ENCODE data around the gene KLF7. TPM values are rescaled to one million over a fixed set of nuclear protein-coding genes. Genes with fewer than 3 reads are reported as not detected.

KLF7 gene
- total RNA-seq, 1 experiment from 2014 or later = 32.2 TPM

DNA sequence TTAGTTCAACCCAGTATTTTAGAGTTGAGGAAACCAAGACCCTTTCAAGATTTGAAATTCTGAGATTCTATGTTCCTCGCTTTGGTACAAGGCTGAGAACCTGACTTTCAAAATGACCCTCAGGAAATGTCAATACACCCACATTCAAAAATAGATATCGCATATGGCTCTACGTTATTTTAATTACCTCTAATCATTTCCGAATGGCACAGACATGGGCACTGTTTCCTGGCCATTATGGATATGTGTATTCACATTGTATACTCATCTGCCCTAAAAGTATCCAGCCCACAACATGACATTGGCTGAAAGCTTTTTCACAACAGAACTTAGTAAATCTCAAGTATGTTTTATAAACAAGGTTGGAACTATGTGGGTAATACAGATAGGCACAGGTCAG lies 6.7 kb downstream of the KLF7 start:
- no peak overlapping the region for H3K4me3 Mint-ChIP-seq
- no peaks in the 10 kb centered on the region; the same call in 1 of the 2 replicates for H3K27me3 Mint-ChIP-seq (ENCODE audit: low read depth)
- H3K4me2 ChIP-seq (ENCODE audit: insufficient read depth, insufficient read length, low read length) = no peak overlapping the region
- no peak overlapping the region for H3K14ac ChIP-seq (ENCODE audit: insufficient read depth, low read length)
- H3K4me1 Mint-ChIP-seq = peaks cover 72 to 88% of the 10 kb centered on the region in 2 experiments
- H3K23ac ChIP-seq (ENCODE audit: insufficient read length, low read depth, low read length) = no peak overlapping the region
- no peaks in the 10 kb centered on the region for H3K9me3 ChIP-seq (ENCODE audit: control insufficient read depth, low read depth, low read length)
- no peak overlapping the region for H3K4ac ChIP-seq (ENCODE audit: low read depth, low read length)
- H3K79me1 ChIP-seq (ENCODE audit: insufficient read depth, low read depth, low read length, poor library complexity, severe bottlenecking) = no peaks in the 10 kb centered on the region
- H2BK15ac ChIP-seq (ENCODE audit: low read depth, low read length) = no peak overlapping the region
- H2BK20ac ChIP-seq (ENCODE audit: low read depth, low read length, poor library complexity, severe bottlenecking) = no peak overlapping the region
- no peak overlapping the region for H4K8ac ChIP-seq (replicated peaks; ENCODE audit: insufficient read length, low read depth, low read length)
- no peak overlapping the region for H3K27ac ChIP-seq (ENCODE audit: insufficient read length, low read depth, low read length)
- no peak overlapping the region for H4K91ac ChIP-seq (ENCODE audit: insufficient read length, low read depth, low read length)
- no peak overlapping the region for H3T11ph ChIP-seq (ENCODE audit: low read length)
- H3K9ac ChIP-seq (ENCODE audit: extremely low read depth, insufficient read length, low read length) = no peak overlapping the region
- no CpG with 5 or more reads among the region's 4 CpGs for WGBS (ENCODE audit: extremely low coverage, insufficient read length, low lambda C conversion rate)
- H4K5ac ChIP-seq (ENCODE audit: insufficient read length, low read depth, low read length) = no peak overlapping the region
- H2AFZ ChIP-seq (ENCODE audit: low read length) = no peak overlapping the region
- no peak overlapping the region for H3K56ac ChIP-seq (ENCODE audit: insufficient read length, low read depth, low read length)
- H2BK5ac ChIP-seq (ENCODE audit: insufficient read length, low read length) = no peak overlapping the region
- peaks cover 33% of the 10 kb centered on the region; the same call in 1 of the 2 replicates for H3K79me2 ChIP-seq (ENCODE audit: insufficient read depth, low read length)
- no peak overlapping the region for H2BK120ac ChIP-seq (ENCODE audit: low read depth, low read length, poor library complexity, severe bottlenecking)
- DNase-seq = no peak
- no peak overlapping the region for H2AK5ac ChIP-seq (ENCODE audit: insufficient read length, low read length)
- TF ChIP-seq, protein P1, sequence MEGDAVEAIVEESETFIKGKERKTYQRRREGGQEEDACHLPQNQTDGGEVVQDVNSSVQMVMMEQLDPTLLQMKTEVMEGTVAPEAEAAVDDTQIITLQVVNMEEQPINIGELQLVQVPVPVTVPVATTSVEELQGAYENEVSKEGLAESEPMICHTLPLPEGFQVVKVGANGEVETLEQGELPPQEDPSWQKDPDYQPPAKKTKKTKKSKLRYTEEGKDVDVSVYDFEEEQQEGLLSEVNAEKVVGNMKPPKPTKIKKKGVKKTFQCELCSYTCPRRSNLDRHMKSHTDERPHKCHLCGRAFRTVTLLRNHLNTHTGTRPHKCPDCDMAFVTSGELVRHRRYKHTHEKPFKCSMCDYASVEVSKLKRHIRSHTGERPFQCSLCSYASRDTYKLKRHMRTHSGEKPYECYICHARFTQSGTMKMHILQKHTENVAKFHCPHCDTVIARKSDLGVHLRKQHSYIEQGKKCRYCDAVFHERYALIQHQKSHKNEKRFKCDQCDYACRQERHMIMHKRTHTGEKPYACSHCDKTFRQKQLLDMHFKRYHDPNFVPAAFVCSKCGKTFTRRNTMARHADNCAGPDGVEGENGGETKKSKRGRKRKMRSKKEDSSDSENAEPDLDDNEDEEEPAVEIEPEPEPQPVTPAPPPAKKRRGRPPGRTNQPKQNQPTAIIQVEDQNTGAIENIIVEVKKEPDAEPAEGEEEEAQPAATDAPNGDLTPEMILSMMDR (conservative IDR thresholded peaks at IDR 0.05) = no peak
- peaks cover 2% of the 10 kb centered on the region for H3K23me2 ChIP-seq (ENCODE audit: insufficient read length, low read depth, low read length, poor library complexity, severe bottlenecking)
- H3K9me3 Mint-ChIP-seq = no peaks in the 10 kb centered on the region
- peaks cover 18% of the 10 kb centered on the region for H3K4me1 ChIP-seq (ENCODE audit: insufficient read depth, low read length)
- H2BK12ac ChIP-seq (ENCODE audit: insufficient read length, low read depth, low read length) = no peak overlapping the region
- peak overlapping the region in 1 of 3 experiments; percentile 21; a peak in 1 of 7 replicates for H3K27ac Mint-ChIP-seq
- no peak overlapping the region for H3K18ac ChIP-seq (ENCODE audit: insufficient read length, low read depth, low read length)
- H4K20me1 ChIP-seq (ENCODE audit: control insufficient read depth, insufficient read depth, insufficient read length) = no peaks in the 10 kb centered on the region
- no peaks in the 10 kb centered on the region for H3K27me3 ChIP-seq (ENCODE audit: insufficient read depth, low read length)
- no peaks in the 10 kb centered on the region; a peak in 1 of 7 replicates for H3K36me3 Mint-ChIP-seq (ENCODE audit: insufficient read depth in 1 of 3, low read depth in 3 of 3)
